Nephron (organoid): ENCODE results near the gene HNRNPLL.

Source experiments
- H3K27ac Mint-ChIP-seq, 3 experiments: 2 replicates each; pipeline ENCODE4 v1.8.0; 2020; ENCODE audit warnings: mixed read lengths in 3 of 3, mild to moderate bottlenecking in 2 of 3, moderate library complexity in 1 of 3
- H3K27me3 Mint-ChIP-seq: 2 replicates; pipeline ENCODE4 v1.8.0; 2021; ENCODE audit warnings: low read depth, mild to moderate bottlenecking, moderate library complexity, mixed read lengths
- H3K36me3 Mint-ChIP-seq: 2 replicates; pipeline ENCODE4 v1.8.0; 2020; ENCODE audit warnings: low read depth, mixed read lengths
- H3K4me1 Mint-ChIP-seq: 2 replicates; pipeline ENCODE4 v1.8.0; 2020; ENCODE audit warnings: mixed read lengths
- H3K4me3 Mint-ChIP-seq, 3 experiments: 2 replicates each; pipeline ENCODE4 v1.8.0; 2020; ENCODE audit warnings: mild to moderate bottlenecking in 3 of 3, mixed read lengths in 3 of 3, moderate library complexity in 2 of 3
- H3K9me3 Mint-ChIP-seq: 2 replicates; pipeline ENCODE4 v1.8.0; 2020; ENCODE audit warnings: mixed read lengths
- TF ChIP-seq, protein P1 (sequence below), 3 experiments: fragments of 200-600 bp; sonication (generic); IDR thresholded peaks; one replicate each; pipeline ENCODE4 v1.5.0; 2021; ENCODE audit warnings: antibody characterized with exemption in 3 of 3; ENCODE audit not compliant: unreplicated experiment in 3 of 3

The HNRNPLL gene

DNA sequence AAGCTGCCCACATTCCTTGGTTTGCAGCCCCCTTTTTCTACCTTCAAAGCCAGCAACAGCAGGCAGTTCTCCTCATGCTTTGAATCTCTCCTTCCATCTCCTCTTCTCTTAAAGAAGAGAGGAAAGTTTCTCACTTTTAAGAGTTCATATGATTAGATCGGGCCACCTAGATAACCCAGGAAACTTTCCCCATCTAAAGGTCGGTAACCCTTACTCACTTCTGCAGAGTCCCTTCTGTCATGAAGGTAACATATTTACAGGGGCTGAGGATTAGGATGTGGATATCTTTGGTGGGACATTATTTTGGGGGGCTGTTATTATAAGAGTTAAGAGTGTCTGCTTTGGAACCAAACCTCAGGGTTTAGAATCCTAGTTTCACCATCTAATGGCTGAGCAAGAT, 51.0 kb downstream of the HNRNPLL start:
- H3K4me1 Mint-ChIP-seq: no peaks in the 10 kb centered on the region
- H3K27me3 Mint-ChIP-seq: no peaks in the 10 kb centered on the region
- no peak overlapping the region for H3K27ac Mint-ChIP-seq
- TF ChIP-seq, protein P1, sequence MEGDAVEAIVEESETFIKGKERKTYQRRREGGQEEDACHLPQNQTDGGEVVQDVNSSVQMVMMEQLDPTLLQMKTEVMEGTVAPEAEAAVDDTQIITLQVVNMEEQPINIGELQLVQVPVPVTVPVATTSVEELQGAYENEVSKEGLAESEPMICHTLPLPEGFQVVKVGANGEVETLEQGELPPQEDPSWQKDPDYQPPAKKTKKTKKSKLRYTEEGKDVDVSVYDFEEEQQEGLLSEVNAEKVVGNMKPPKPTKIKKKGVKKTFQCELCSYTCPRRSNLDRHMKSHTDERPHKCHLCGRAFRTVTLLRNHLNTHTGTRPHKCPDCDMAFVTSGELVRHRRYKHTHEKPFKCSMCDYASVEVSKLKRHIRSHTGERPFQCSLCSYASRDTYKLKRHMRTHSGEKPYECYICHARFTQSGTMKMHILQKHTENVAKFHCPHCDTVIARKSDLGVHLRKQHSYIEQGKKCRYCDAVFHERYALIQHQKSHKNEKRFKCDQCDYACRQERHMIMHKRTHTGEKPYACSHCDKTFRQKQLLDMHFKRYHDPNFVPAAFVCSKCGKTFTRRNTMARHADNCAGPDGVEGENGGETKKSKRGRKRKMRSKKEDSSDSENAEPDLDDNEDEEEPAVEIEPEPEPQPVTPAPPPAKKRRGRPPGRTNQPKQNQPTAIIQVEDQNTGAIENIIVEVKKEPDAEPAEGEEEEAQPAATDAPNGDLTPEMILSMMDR (IDR thresholded peaks at IDR 0.05; ENCODE audit: unreplicated experiment in 3 of 3): no peak
- H3K9me3 Mint-ChIP-seq: no peaks in the 10 kb centered on the region
- H3K36me3 Mint-ChIP-seq: peaks cover 31% of the 10 kb centered on the region
- H3K4me3 Mint-ChIP-seq: no peak overlapping the region

DNA sequence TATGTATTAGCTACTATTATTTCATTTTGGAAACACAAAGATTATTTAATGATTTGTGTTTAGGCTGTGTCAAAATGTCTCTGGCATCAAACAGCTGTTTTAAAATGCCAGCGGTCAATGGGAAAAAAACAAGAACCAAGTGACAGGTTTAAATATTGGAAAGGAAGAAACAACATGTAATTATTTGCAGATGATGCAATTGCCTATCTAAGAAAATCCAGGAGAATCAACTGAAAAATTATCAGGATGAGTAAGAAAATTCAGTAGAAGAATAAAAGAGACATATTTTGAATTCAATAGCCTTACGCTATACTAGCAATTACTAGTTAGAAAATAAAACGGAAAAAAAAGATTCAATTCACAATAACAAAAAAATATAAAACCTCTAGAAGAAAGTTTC, 51.6 kb downstream of the HNRNPLL start:
- Mint-ChIP-seq H3K27me3 (no peaks in the 10 kb centered on the region), H3K4me1 (no peaks in the 10 kb centered on the region), H3K27ac (no peak overlapping the region), H3K9me3 (no peaks in the 10 kb centered on the region), H3K36me3 (peaks cover 28% of the 10 kb centered on the region), H3K4me3 (no peak overlapping the region)
- TF ChIP-seq, protein P1 (IDR thresholded peaks at IDR 0.05; ENCODE audit: unreplicated experiment in 3 of 3): no peak

DNA sequence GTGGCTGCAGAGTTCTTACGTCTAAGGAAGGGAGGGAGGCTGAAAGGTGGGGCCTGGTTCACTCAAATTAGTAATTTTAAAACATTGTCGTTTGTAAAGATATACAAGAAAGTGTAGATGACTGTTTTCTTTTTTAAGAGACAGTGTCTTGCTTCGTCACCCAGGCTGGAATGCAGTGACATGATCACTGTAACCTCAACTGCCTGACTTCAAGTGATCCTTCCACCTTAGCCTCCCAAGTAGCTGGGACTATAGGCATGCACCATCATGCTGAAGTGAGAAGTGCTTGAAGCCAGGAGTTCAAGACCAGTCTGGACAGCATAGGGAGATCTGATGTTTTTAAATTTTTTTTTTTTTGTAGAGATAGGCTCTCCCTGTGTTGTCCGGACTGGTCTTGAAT, 52.9 kb downstream of the HNRNPLL start:
- H3K4me3 Mint-ChIP-seq: no peak overlapping the region

DNA sequence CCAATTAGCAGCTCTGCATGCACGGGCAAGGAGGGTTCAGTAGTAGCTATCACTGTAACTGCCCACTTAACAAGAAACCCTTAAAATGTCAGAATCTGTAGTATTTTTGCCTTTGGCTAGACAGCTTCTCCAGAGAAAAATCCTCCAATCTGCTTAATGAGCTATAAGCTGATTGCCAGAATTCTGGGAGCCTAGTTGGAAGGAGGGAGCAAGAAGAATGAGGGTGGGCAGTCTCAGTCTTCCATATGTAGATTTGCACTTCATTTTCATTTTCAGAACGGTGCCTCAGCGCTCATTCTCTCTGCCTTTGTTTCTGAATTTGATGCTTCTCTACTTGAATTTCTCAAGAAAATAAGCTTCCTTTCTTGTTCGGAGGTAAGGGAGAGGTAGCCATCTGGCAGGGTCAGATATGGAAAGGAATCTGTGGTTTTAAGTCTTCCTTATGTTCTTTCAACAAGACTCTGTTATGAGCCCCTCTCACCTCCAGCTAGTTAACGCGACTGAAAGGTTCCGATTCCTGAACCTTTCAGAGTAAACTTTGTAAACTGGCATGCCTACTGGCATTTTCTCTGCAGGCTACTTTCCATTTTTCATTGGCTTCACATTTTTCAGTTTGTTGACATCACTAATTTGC, 53.5 kb downstream of the HNRNPLL start:
- Mint-ChIP-seq H3K4me1 (no peaks in the 10 kb centered on the region), H3K27me3 (no peaks in the 10 kb centered on the region), H3K4me3 (no peak overlapping the region), H3K9me3 (no peaks in the 10 kb centered on the region), H3K36me3 (peaks cover 15% of the 10 kb centered on the region), H3K27ac (no peak overlapping the region)
- TF ChIP-seq, protein P1 (IDR thresholded peaks at IDR 0.05; ENCODE audit: unreplicated experiment in 3 of 3): no peak

More for the DNA sequence above, 52.9 kb downstream of the HNRNPLL start:
- peaks cover 21% of the 10 kb centered on the region for H3K36me3 Mint-ChIP-seq
- H3K27me3 Mint-ChIP-seq: no peaks in the 10 kb centered on the region
- TF ChIP-seq, protein P1 (IDR thresholded peaks at IDR 0.05; ENCODE audit: unreplicated experiment in 3 of 3): no peak
- H3K27ac Mint-ChIP-seq: no peak overlapping the region
- no peaks in the 10 kb centered on the region for H3K4me1 Mint-ChIP-seq
- no peaks in the 10 kb centered on the region for H3K9me3 Mint-ChIP-seq

DNA sequence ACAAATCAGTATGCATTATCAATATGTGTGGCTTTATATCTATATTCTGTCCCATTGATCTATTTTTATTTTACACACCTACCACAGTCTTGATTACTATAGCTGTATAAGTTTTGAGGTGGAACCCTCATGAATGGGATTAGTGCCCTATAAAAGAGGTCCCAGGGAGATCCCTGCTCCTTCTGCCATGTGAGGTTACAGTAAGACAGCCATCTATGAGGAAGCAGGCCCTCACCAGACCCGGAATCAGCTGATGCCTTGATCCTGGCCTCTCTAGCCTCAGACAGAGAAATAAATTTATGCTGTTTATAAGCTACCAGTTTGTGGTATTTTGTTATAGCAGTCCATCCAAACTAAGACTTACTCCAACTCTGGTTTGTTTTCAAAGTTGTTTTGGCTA, 54.9 kb downstream of the HNRNPLL start:
- Mint-ChIP-seq H3K27ac (no peak overlapping the region), H3K4me3 (no peak overlapping the region), H3K4me1 (peaks cover 4% of the 10 kb centered on the region), H3K27me3 (no peaks in the 10 kb centered on the region), H3K36me3 (peaks cover 15% of the 10 kb centered on the region), H3K9me3 (no peaks in the 10 kb centered on the region)
- TF ChIP-seq, protein P1 (IDR thresholded peaks at IDR 0.05; ENCODE audit: unreplicated experiment in 3 of 3): no peak

DNA sequence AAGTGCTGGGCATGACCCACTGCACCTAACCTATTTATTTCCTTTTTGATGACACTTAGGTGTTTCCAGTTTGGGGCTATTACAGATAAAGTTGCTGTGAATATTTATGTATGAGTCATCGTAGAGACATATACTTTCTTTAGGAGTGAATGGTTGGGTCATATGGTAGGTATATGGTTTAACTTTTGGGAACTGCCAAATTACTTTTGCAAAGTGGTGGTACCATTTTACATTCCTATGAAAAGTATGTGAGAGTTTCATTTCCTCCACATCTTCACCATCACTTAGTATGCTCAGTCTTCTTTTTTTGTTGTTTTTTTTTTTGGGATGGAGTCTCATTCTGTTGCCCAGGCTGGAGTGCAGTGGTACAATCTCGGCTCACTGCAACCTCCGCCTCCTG, 56.1 kb downstream of the HNRNPLL start:
- TF ChIP-seq, protein P1 (IDR thresholded peaks at IDR 0.05; ENCODE audit: unreplicated experiment in 3 of 3): no peak
- Mint-ChIP-seq H3K4me1 (peaks cover 16% of the 10 kb centered on the region), H3K9me3 (no peaks in the 10 kb centered on the region), H3K27me3 (no peaks in the 10 kb centered on the region), H3K36me3 (peaks cover 6% of the 10 kb centered on the region), H3K27ac (no peak overlapping the region), H3K4me3 (no peak overlapping the region)
